Measurements from ENCODE around the gene PKHD1.

GRCh38 chr6:51976374-51976773 lies 111.0 kb downstream of the PKHD1 start:
- TF ChIP-seq CTCF (IDR thresholded peaks at IDR 0.05) (no peak), POLR2A (IDR thresholded peaks at IDR 0.05) (no peak)

Measured in uterus (tissue), 2 donors.